Right lobe of liver (tissue), 6 donors: Measurements from ENCODE around the gene ARHGEF1. TPM values are rescaled to one million over a fixed set of nuclear protein-coding genes. Genes with fewer than 3 reads are reported as not detected.

Source experiments
- ATAC-seq, 4 donors: fragments of 200-7000 bp; cut with Tn5 transposase; one replicate each; pipeline ENCODE4 v1.9.1; 2020; ENCODE audit warnings: mild to moderate bottlenecking in 4 of 4, moderate library complexity in 4 of 4
- DNase-seq, 3 donors: peaks; one replicate each; pipeline ENCODE4 v3.0.0-alpha.2; 2020
- H3K27ac ChIP-seq, 3 donors: fragments of 200-600 bp; one replicate each; pipeline ENCODE4 v1.8.0; 2022
- H3K27me3 ChIP-seq, 2 donors: fragments of 200-600 bp; one replicate each; pipeline ENCODE4 v1.8.0; 2022
- H3K36me3 ChIP-seq, 4 donors: fragments of 200-600 bp; sonication (generic) in 1 of 4; one replicate each; pipeline versions ENCODE4 v1.5.1 to v1.8.0; 2017 to 2022; ENCODE audit warnings: control low read depth in 1 of 4
- H3K4me1 ChIP-seq, 4 donors: fragments of 200-600 bp; sonication (generic) in 1 of 4; one replicate each; pipeline versions ENCODE4 v1.5.1 to v1.8.0; 2017 to 2022; ENCODE audit warnings: control low read depth in 1 of 4
- H3K4me3 ChIP-seq, 3 donors: fragments of 200-600 bp; one replicate each; pipeline ENCODE4 v1.8.0; 2022
- H3K9me3 ChIP-seq, 4 donors: fragments of 200-600 bp; sonication (generic) in 1 of 4; one replicate each; pipeline versions ENCODE4 v1.5.1 to v1.8.0; 2017 to 2022; ENCODE audit warnings: control low read depth in 1 of 4
- POLR2A ChIP-seq: fragments of 450-650 bp; IDR thresholded peaks from one replicate; pipeline ENCODE4 v1.6.1; 2017; ENCODE audit warnings: antibody characterized with exemption, mild to moderate bottlenecking
- WGBS: methylation state at CpG from one replicate; pipeline ENCODE4 v1.1.6; 2018; ENCODE audit warnings: low coverage, low lambda C conversion rate; ENCODE audit not compliant: insufficient coverage; ENCODE audit errors: missing lambda C conversion rate; 5-methylcytosine and 5-hydroxymethylcytosine counted together
- intact Hi-C, 2 donors: fragments of 100-400 bp; cut with DNase I; formaldehyde crosslinking; loops; one replicate each; pipeline versions ENCODE4 v1.11.2 to v1.14.1; 2022
- total RNA-seq, 6 experiments: library from RNA; depleted of rRNA in 2 of 6; stranded (reverse); fragments of >200 nt in 2 of 6; fragmentation: NEBNext Ultra II Directional in 3 of 6; extraction: Animal tissue kit (Norgen Biotek cat#: 25700) in 3 of 6; gene quantifications; one replicate each; pipeline versions ENCODE4 v1.1.0 to v1.2.4, GENCODE V29; 2016 to 2023
- TF ChIP-seq, protein P1 (sequence below), 4 donors: fragments of 200-600 bp in 3 of 4; fragments of 450-650 bp in 1 of 4; IDR thresholded peaks; one replicate each; pipeline versions ENCODE4 v1.5.1 to v1.8.0; 2016 to 2022; ENCODE audit warnings: antibody characterized with exemption in 4 of 4, mild to moderate bottlenecking in 2 of 4
- donor health status: DM: no; HTN: yes; CAD: no.
- donor health status: DM: no; HTN: no; CAD: no.
- donor health status: DM: no; HTN: no; CAD: no.
- donor health status: DM: no; HTN: yes; CAD: no.
- donor health status: DM: no; HTN: yes; CAD: no.

Gene ARHGEF1
- total RNA-seq, 6 experiments from 2014 or later = 25.3 to 39.7 (median 30.2) TPM

DNA sequence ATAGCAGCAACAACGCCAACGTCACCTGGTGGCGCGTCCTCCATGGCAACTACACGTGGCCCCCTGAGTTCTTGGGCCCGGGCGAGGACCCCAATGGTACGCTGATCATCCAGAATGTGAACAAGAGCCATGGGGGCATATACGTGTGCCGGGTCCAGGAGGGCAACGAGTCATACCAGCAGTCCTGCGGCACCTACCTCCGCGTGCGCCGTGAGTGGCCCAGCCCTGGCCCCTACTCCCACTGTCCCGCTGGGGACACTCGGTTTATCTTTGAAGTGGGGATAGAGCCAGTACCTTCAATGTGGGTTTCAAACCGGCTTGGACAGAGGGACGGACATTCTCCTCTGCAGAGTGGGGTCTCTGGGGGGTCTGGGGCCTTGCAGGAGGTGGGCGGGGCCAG lies 3.9 kb upstream of the ARHGEF1 start:
- intact Hi-C loops = loop anchor here in 1 of 2 donors (10.0 kb wide), 1 partner anchor 56 kb away; no protein-coding TSS in a partner anchor
- H3K4me3 ChIP-seq = no peak overlapping the region
- H3K36me3 ChIP-seq = no peaks in the 10 kb centered on the region
- no peak for DNase-seq
- no peak for TF ChIP-seq POLR2A
- TF ChIP-seq, protein P1, sequence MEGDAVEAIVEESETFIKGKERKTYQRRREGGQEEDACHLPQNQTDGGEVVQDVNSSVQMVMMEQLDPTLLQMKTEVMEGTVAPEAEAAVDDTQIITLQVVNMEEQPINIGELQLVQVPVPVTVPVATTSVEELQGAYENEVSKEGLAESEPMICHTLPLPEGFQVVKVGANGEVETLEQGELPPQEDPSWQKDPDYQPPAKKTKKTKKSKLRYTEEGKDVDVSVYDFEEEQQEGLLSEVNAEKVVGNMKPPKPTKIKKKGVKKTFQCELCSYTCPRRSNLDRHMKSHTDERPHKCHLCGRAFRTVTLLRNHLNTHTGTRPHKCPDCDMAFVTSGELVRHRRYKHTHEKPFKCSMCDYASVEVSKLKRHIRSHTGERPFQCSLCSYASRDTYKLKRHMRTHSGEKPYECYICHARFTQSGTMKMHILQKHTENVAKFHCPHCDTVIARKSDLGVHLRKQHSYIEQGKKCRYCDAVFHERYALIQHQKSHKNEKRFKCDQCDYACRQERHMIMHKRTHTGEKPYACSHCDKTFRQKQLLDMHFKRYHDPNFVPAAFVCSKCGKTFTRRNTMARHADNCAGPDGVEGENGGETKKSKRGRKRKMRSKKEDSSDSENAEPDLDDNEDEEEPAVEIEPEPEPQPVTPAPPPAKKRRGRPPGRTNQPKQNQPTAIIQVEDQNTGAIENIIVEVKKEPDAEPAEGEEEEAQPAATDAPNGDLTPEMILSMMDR (IDR thresholded peaks at IDR 0.05) = no peak
- H3K27me3 ChIP-seq = no peaks in the 10 kb centered on the region
- no CpG with 5 or more reads among the region's 21 CpGs for WGBS
- no peaks in the 10 kb centered on the region for H3K9me3 ChIP-seq
- ATAC-seq = no peak
- H3K27ac ChIP-seq = no peak overlapping the region
- H3K4me1 ChIP-seq = no peaks in the 10 kb centered on the region

- intact Hi-C loops = loop anchor here in 1 of 2 donors (10.0 kb wide), 1 partner anchor 55 kb away; no protein-coding TSS in a partner anchor
- Histone ChIP-seq H3K4me3 (no peak overlapping the region), H3K36me3 (no peaks in the 10 kb centered on the region), H3K27ac (no peak overlapping the region), H3K4me1 (peaks cover 0 to 3% (median 0%) of the 10 kb centered on the region in 4 donors), H3K9me3 (no peaks in the 10 kb centered on the region), H3K27me3 (no peaks in the 10 kb centered on the region)
- TF ChIP-seq, protein P1 (IDR thresholded peaks at IDR 0.05) = no peak
- TF ChIP-seq POLR2A = no peak
- ATAC-seq (no peak), DNase-seq (no peak)
- 78% methylated on average over 4 of the region's 7 CpGs for WGBS
Observed at GRCh38 chr19:41879670-41880328, 3.2 kb upstream of the ARHGEF1 start.

GRCh38 chr19:41880329-41880708 lies 2.7 kb upstream of the ARHGEF1 start:
- Histone ChIP-seq H3K36me3 (no peaks in the 10 kb centered on the region), H3K27ac (no peak overlapping the region), H3K27me3 (no peaks in the 10 kb centered on the region), H3K4me1 (peaks cover 0 to 8% (median 0%) of the 10 kb centered on the region in 4 donors), H3K9me3 (no peaks in the 10 kb centered on the region), H3K4me3 (no peak overlapping the region)
- intact Hi-C loops = no loop called here
- no peak for ATAC-seq
- DNase-seq = no peak
- TF ChIP-seq, protein P1 (IDR thresholded peaks at IDR 0.05) = no peak
- no peak for TF ChIP-seq POLR2A
- 53% methylated on average over 5 of the region's 5 CpGs for WGBS

GRCh38 chr19:41883463-41883820 lies 458 bp downstream of the ARHGEF1 start:
- Histone ChIP-seq H3K27me3 (no peaks in the 10 kb centered on the region), H3K36me3 (no peaks in the 10 kb centered on the region), H3K27ac (peak overlapping the region; percentile 68 to 85 (median 76)), H3K4me3 (peak overlapping the region; percentile 62 to 94 (median 93)), H3K4me1 (peaks cover 0 to 8% (median 2%) of the 10 kb centered on the region in 4 donors), H3K9me3 (no peaks in the 10 kb centered on the region)
- ATAC-seq (no peak), DNase-seq (no peak)
- WGBS = 1% methylated on average over 23 of the region's 23 CpGs
- TF ChIP-seq, protein P1 (IDR thresholded peaks at IDR 0.05) = no peak
- TF ChIP-seq POLR2A = no peak
- intact Hi-C loops = no loop called here
